KBM-7 (cell line): ENCODE results near the gene CTCFL.
"Not testable (repeated sequence)": the region's sequence is repeated elsewhere in the genome, so short reads cannot be mapped to it uniquely, and the experiment has no call there.

Experiments used
- DNase-seq: peaks from one replicate; pipeline ENCODE4 v3.0.0-alpha.2; 2015
- in situ Hi-C: fragments of 300-500 bp; cut with MboI; formaldehyde crosslinking; loops from 2 replicates; pipeline ENCODE4 v1.14.3; 2020; ENCODE audit warnings: low sequenced_read_pairs, low pct_unique_long_range_greater_than_20kb, mixed read lengths

The CTCFL gene

GRCh38 chr20:57495978-57496377 is 29.0 kb downstream of the CTCFL start:
- in situ Hi-C loops = no loop called here

GRCh38 chr20:57493091-57493615 is 31.8 kb downstream of the CTCFL start:
- DNase-seq = no peak
- in situ Hi-C loops = no loop called here

More at GRCh38 chr20:57495978-57496377, 29.0 kb downstream of the CTCFL start:
- no peak for DNase-seq

GRCh38 chr20:57491373-57491772 is 33.6 kb downstream of the CTCFL start:
- DNase-seq = no peak
- in situ Hi-C loops = no loop called here

- DNase-seq, in situ Hi-C loops: not testable (repeated sequence)
These were observed 36.7 kb downstream of the CTCFL start for GRCh38 chr20:57488277-57488676.

- DNase-seq = no peak
- in situ Hi-C loops = no loop called here
These were observed 39.2 kb downstream of the CTCFL start for GRCh38 chr20:57485770-57486169.

- no peak for DNase-seq
- in situ Hi-C loops = no loop called here
These were observed 40.2 kb downstream of the CTCFL start for GRCh38 chr20:57484772-57485171.

GRCh38 chr20:57483287-57484050 is 41.5 kb downstream of the CTCFL start:
- in situ Hi-C loops = no loop called here
- DNase-seq = no peak

GRCh38 chr20:57482796-57483195 is 42.1 kb downstream of the CTCFL start:
- in situ Hi-C loops = no loop called here
- no peak for DNase-seq

GRCh38 chr20:57482148-57482547 is 42.8 kb downstream of the CTCFL start:
- no peak for DNase-seq
- in situ Hi-C loops = no loop called here

- DNase-seq = no peak
- in situ Hi-C loops = no loop called here
These were observed 43.6 kb downstream of the CTCFL start for GRCh38 chr20:57481281-57481711.

GRCh38 chr20:57480444-57481160 is 44.3 kb downstream of the CTCFL start:
- peak; percentile 45 for DNase-seq
- in situ Hi-C loops = no loop called here

GRCh38 chr20:57479196-57479595 is 45.7 kb downstream of the CTCFL start:
- in situ Hi-C loops = loop anchor here (10.0 kb wide), 1 partner anchor 94 kb away; no protein-coding TSS in a partner anchor
- no peak for DNase-seq

GRCh38 chr20:57478176-57478575 is 46.8 kb downstream of the CTCFL start:
- in situ Hi-C loops = loop anchor here (10.0 kb wide), 1 partner anchor 93 kb away; no protein-coding TSS in a partner anchor
- DNase-seq = no peak

- in situ Hi-C loops = loop anchor here (10.0 kb wide), 1 partner anchor 92 kb away; no protein-coding TSS in a partner anchor
- DNase-seq = no peak
These were observed 48.1 kb downstream of the CTCFL start for GRCh38 chr20:57476641-57477461.

GRCh38 chr20:57476084-57476526 is 48.8 kb downstream of the CTCFL start:
- peak; percentile 73 for DNase-seq
- in situ Hi-C loops = loop anchor here (10.0 kb wide), 1 partner anchor 91 kb away; no protein-coding TSS in a partner anchor

GRCh38 chr20:57475388-57476083 is 49.4 kb downstream of the CTCFL start:
- in situ Hi-C loops = loop anchor here (10.0 kb wide), 1 partner anchor 91 kb away; no protein-coding TSS in a partner anchor
- DNase-seq = no peak

GRCh38 chr20:57474816-57475215 is 50.1 kb downstream of the CTCFL start:
- in situ Hi-C loops = loop anchor here (10.0 kb wide), 1 partner anchor 90 kb away; no protein-coding TSS in a partner anchor
- DNase-seq = no peak

- peak; percentile 49 for DNase-seq
- in situ Hi-C loops = loop anchor here (10.0 kb wide), 1 partner anchor 89 kb away; no protein-coding TSS in a partner anchor
These were observed 50.7 kb downstream of the CTCFL start for GRCh38 chr20:57474205-57474604.
